Measurements from ENCODE around the gene USP5.
A peak's percentile ranks its signal among the peaks of the same experiment; 100 is the strongest.
"Not testable (repeated sequence)": the region's sequence is repeated elsewhere in the genome, so short reads cannot be mapped to it uniquely, and the experiment has no call there.

Gene USP5

DNA sequence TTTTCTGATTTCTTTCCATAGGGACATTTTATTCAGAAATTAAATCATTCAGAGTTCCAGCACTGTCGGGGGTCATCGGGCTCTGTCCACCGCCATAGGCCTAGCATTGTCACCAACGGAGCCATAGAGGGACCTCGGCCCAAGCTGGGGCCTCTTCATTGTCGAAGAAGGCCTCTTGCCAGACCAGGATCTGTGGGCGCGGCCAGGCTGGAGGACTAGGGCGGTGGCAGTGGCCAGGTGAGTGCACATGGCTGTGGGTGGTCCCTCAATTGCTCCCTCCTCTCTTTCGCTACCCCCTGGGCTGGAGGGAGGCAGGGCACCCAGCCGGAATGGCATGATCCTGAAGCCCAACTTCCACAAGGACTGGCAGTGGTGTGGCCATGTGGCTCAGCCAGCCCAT is 31.7 kb downstream of the USP5 start:
- no peak for DNase-seq (ENCODE audit: low read depth)
- TF ChIP-seq, protein P1, sequence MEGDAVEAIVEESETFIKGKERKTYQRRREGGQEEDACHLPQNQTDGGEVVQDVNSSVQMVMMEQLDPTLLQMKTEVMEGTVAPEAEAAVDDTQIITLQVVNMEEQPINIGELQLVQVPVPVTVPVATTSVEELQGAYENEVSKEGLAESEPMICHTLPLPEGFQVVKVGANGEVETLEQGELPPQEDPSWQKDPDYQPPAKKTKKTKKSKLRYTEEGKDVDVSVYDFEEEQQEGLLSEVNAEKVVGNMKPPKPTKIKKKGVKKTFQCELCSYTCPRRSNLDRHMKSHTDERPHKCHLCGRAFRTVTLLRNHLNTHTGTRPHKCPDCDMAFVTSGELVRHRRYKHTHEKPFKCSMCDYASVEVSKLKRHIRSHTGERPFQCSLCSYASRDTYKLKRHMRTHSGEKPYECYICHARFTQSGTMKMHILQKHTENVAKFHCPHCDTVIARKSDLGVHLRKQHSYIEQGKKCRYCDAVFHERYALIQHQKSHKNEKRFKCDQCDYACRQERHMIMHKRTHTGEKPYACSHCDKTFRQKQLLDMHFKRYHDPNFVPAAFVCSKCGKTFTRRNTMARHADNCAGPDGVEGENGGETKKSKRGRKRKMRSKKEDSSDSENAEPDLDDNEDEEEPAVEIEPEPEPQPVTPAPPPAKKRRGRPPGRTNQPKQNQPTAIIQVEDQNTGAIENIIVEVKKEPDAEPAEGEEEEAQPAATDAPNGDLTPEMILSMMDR (IDR thresholded peaks at IDR 0.05; ENCODE audit: low read depth, low read length), result no peak
- no peak for TF ChIP-seq POLR2A (IDR thresholded peaks at IDR 0.05; ENCODE audit: extremely low read depth, insufficient read length)
- TF ChIP-seq, protein P2, sequence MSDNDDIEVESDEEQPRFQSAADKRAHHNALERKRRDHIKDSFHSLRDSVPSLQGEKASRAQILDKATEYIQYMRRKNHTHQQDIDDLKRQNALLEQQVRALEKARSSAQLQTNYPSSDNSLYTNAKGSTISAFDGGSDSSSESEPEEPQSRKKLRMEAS (IDR thresholded peaks at IDR 0.05; ENCODE audit: low read depth, low read length), result no peak
- TF ChIP-seq MYC (IDR thresholded peaks at IDR 0.05; ENCODE audit: low read depth, low read length), result no peak
- H3K4me3 ChIP-seq (ENCODE audit: low read depth, low read length), result no peak overlapping the region

- no peak overlapping the region for H3K4me3 ChIP-seq (ENCODE audit: low read depth, low read length)
- TF ChIP-seq, protein P2 (IDR thresholded peaks at IDR 0.05; ENCODE audit: low read depth, low read length), result no peak
- TF ChIP-seq, protein P1 (IDR thresholded peaks at IDR 0.05; ENCODE audit: low read depth, low read length), result no peak
- TF ChIP-seq POLR2A (IDR thresholded peaks at IDR 0.05; ENCODE audit: extremely low read depth, insufficient read length), result no peak
- no peak for TF ChIP-seq MYC (IDR thresholded peaks at IDR 0.05; ENCODE audit: low read depth, low read length)
- DNase-seq (ENCODE audit: low read depth), result no peak
These were observed 32.6 kb downstream of the USP5 start for GRCh38 chr12:6884539-6884938.

GRCh38 chr12:6886206-6886999 is 34.5 kb downstream of the USP5 start:
- not testable (repeated sequence) for DNase-seq (ENCODE audit: low read depth)

DNA sequence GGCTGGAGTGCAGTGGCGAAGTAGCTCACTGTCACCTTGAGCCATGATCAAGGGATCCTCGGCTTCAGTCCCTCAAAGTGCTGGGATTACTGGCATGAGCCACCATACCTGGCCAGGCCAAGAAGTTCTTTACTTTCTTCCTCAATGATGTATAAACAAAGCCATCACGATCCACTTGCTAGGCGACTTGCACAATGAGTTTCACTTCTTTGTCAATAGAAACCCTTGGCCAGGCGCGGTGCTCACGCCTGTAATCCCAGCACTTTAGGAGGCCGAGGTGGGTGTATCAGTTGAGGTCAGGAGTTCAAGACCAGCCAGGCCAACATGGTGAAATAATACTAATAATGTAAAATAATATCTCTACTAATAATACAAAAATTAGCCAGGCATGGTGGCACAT is 35.5 kb downstream of the USP5 start:
- H3K4me3 ChIP-seq (ENCODE audit: low read depth, low read length), result no peak overlapping the region
- DNase-seq (ENCODE audit: low read depth), result no peak

More at GRCh38 chr12:6886206-6886999, 34.5 kb downstream of the USP5 start:
- not testable (repeated sequence) for H3K4me3 ChIP-seq (ENCODE audit: low read depth, low read length)

GRCh38 chr12:6888360-6888759 is 36.4 kb downstream of the USP5 start:
- no peak overlapping the region for H3K4me3 ChIP-seq (ENCODE audit: low read depth, low read length)
- DNase-seq (ENCODE audit: low read depth), result no peak
- TF ChIP-seq POLR2A (IDR thresholded peaks at IDR 0.05; ENCODE audit: extremely low read depth, insufficient read length) (no peak), MYC (IDR thresholded peaks at IDR 0.05; ENCODE audit: low read depth, low read length) (no peak)
- TF ChIP-seq, protein P2 (IDR thresholded peaks at IDR 0.05; ENCODE audit: low read depth, low read length), result no peak
- TF ChIP-seq, protein P1 (IDR thresholded peaks at IDR 0.05; ENCODE audit: low read depth, low read length), result no peak

More for the DNA sequence above, 35.5 kb downstream of the USP5 start:
- no peak for TF ChIP-seq POLR2A (IDR thresholded peaks at IDR 0.05; ENCODE audit: extremely low read depth, insufficient read length)
- TF ChIP-seq, protein P1 (IDR thresholded peaks at IDR 0.05; ENCODE audit: low read depth, low read length), result no peak
- TF ChIP-seq, protein P2 (IDR thresholded peaks at IDR 0.05; ENCODE audit: low read depth, low read length), result no peak
- TF ChIP-seq MYC (IDR thresholded peaks at IDR 0.05; ENCODE audit: low read depth, low read length), result no peak

- not testable (repeated sequence) for H3K4me3 ChIP-seq (ENCODE audit: low read depth, low read length); DNase-seq (ENCODE audit: low read depth)
These were observed 36.8 kb downstream of the USP5 start for GRCh38 chr12:6888794-6889193.

DNA sequence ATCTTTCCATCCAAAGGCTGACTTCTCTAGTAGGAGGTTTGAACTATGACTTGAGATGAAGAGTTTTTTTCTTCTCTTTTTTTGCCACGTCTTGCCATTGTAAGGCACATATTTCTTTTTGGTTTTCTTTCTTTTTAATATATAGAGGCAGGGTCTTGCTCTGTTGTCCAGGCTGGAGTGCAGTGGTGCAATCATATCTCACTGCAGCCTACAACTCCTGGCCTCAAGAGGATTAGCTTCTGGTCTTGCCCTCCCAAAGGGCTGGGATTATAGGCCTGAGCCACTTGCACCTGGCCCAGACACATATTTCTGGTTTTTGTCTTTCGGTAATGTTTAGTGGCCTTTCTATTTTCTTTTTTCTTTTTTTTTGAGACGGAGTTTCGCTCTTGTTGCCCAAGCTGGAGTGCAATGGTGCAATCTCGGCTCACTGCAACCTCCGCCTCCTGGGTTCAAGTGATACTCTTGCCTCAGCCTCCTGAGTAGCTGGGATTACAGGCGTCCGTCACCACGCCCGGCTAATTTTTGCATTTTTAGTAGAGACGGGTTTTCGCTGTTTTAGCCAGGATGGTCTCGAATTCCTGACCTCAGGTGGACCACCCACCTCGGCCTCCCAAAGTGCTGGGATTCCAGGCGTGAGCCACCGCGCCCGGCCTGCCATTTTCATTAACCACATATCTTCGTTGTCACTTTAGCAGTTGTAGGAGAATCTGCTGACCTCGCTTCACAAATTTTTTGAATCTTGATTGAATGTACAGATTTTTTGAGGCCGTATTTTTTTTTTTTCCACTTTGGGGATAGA is 38.0 kb downstream of the USP5 start:
- H3K4me3 ChIP-seq (ENCODE audit: low read depth, low read length), result peak overlapping the region; percentile 59
- DNase-seq (ENCODE audit: low read depth), result not testable (repeated sequence)

All from NB4 (cell line).